ENCODE results near the gene GJD3.

DNA sequence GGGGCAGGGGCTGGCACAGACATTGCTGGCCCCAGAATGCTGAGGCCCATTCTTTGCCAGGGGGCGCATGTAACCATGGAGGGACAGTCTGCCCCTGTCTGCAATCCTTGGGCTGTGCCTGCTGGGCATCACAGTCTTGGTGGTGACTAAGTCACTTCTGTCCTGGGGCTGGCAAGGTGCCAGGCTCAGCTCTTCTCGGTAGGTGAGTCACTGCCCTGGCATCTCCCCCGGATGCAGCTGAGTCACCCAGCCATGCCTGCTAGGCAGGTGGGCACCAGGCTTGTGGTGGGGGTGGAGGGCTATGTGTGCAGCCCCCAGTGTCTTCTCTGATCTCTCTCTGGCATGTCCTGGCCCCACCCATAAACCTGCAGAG lies 50.0 kb downstream of the GJD3 start:
- TF ChIP-seq DMBX1 (CRISPR knock-in tag; IDR thresholded peaks at IDR 0.05; ENCODE audit: borderline replicate concordance): no peak
- no peak for TF ChIP-seq SMAD4 (CRISPR knock-in tag; conservative IDR thresholded peaks at IDR 0.05)
- TF ChIP-seq FOXM1 (IDR thresholded peaks at IDR 0.05; ENCODE audit: low read depth): no peak
- no peak for TF ChIP-seq FOXM1 (CRISPR knock-in tag; IDR thresholded peaks at IDR 0.05; ENCODE audit: low read depth)
- no peak for TF ChIP-seq ZNF384 (IDR thresholded peaks at IDR 0.05; ENCODE audit: low read depth, low read length)

Measured in K562 (cell line).